ENCODE data around the gene SMIM33.

DNA sequence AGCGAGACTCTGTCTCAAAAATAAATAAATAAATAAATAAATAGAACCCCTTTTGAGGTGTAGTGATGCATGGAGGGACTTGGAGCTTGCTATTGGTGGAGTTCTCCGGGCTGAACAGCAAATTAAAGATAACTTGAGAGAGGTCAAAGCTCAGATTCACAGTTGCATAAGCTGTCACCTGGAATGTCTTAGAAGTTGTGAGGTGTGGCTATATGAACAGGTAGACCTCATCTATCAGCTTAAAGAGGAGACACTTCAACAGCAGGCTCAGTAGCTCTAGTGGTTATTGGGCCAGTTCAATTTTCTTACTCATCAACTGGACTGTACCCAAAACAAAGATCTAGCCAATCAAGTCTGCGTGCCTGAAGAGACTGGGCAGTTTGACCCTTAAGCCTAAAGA, 23.5 kb downstream of the SMIM33 start:
- TF ChIP-seq POLR2A (IDR thresholded peaks at IDR 0.05) (no peak), POLR2AphosphoS5 (IDR thresholded peaks at IDR 0.05) (no peak)

Measured in upper lobe of left lung (tissue), 4 donors.